HepG2 (cell line): ENCODE data around the gene TUT4. TPM values are rescaled to one million over a fixed set of nuclear protein-coding genes. Genes with fewer than 3 reads are reported as not detected.

ENCODE experiments used
- ATAC-seq: fragments of 200-7000 bp; cut with Tn5 transposase; 3 replicates; pipeline ENCODE4 v1.9.1; 2020; ENCODE audit warnings: mild to moderate bottlenecking, moderate library complexity
- BruUV-seq: library from RNA; stranded (reverse); fragments of 400-500 nt; replicated peaks from 2 replicates; lab custom pipeline; 2021; lab: Mats Ljungman, UMichigan
- CTCF ChIA-PET: fragments of 300-600 bp; formaldehyde crosslinking; extraction: SDS; loops from one replicate; lab custom pipeline; 2021; ENCODE audit warnings: low total read pairs, inconsistent platforms, low intra/inter-chr PET ratio; lab: Yijun Ruan, JAX
- POLR2A ChIA-PET: fragments of 350-600 bp; sonication (Branson Sonifier 250); formaldehyde crosslinking; loops from one replicate; lab custom pipeline; 2020; ENCODE audit warnings: antibody characterized with exemption, inconsistent platforms; lab: Yijun Ruan, JAX
- DNase-seq: peaks from one replicate; pipeline ENCODE4 v3.0.0-alpha.2; 2015; ENCODE audit warnings: low spot score
- FAIRE-seq: peaks from 3 replicates; lab custom pipeline; 2011; peaks lifted over from hg19 to GRCh38; lab: Jason Lieb, UNC
- H2AFZ ChIP-seq: one replicate; pipeline ENCODE4 v1.6.1; 2011; ENCODE audit warnings: low read length, inconsistent platforms
- H3K27ac ChIP-seq: fragments of 300-600 bp; 3 replicates; pipeline ENCODE4 v1.8.0; 2011; ENCODE audit warnings: mixed run types, mild to moderate bottlenecking, mixed read lengths, low read length, inconsistent platforms; ENCODE audit not compliant: insufficient read depth; ENCODE audit errors: extremely low read length
- H3K27me3 ChIP-seq, 2 experiments: fragments of 200-600 bp in 1 of 2; 2 replicates in 1 of 2; 3 replicates in 1 of 2; pipeline versions ENCODE4 v1.6.0 to v1.8.0; 2011; ENCODE audit warnings: low read length in 2 of 2, mild to moderate bottlenecking in 2 of 2, moderate library complexity in 2 of 2, inconsistent platforms in 1 of 2; ENCODE audit not compliant: insufficient read depth in 2 of 2, control insufficient read depth in 1 of 2
- H3K36me3 ChIP-seq, 2 experiments: fragments of 200-600 bp in 1 of 2; replicated peaks in 1 of 2; 2 replicates in 1 of 2; 3 replicates in 1 of 2; pipeline versions ENCODE4 v1.5.1 to v1.8.0; 2011; ENCODE audit warnings: low read length in 2 of 2, inconsistent platforms in 1 of 2; ENCODE audit not compliant: insufficient read depth in 2 of 2, control insufficient read depth in 1 of 2
- H3K4me1 ChIP-seq: 2 replicates; pipeline ENCODE4 v1.5.1; 2012; ENCODE audit warnings: low read length, inconsistent platforms; ENCODE audit not compliant: insufficient read depth
- H3K4me2 ChIP-seq: 2 replicates; pipeline ENCODE4 v1.6.0; 2011; ENCODE audit warnings: low read depth, low read length, inconsistent platforms
- H3K4me3 ChIP-seq, 3 experiments: fragments of 200-600 bp in 1 of 3; sonication (generic), shearing (Covaris generic) in 1 of 3; replicated peaks in 1 of 3; 2 replicates each; pipeline ENCODE4 v1.5.1; 2011 to 2016; ENCODE audit warnings: low read length in 3 of 3, inconsistent platforms in 2 of 3, low read depth in 2 of 3, mild to moderate bottlenecking in 2 of 3, control low read depth in 1 of 3, mixed read lengths in 1 of 3; ENCODE audit not compliant: insufficient read depth in 1 of 3
- H3K79me2 ChIP-seq: one replicate; pipeline ENCODE4 v1.6.1; 2011; ENCODE audit warnings: low read length, inconsistent platforms; ENCODE audit not compliant: insufficient read depth
- H3K9ac ChIP-seq: 2 replicates; pipeline ENCODE4 v1.6.0; 2011; ENCODE audit warnings: mild to moderate bottlenecking, low read depth, low read length, inconsistent platforms; ENCODE audit not compliant: insufficient read depth
- H3K9me3 ChIP-seq: 2 replicates; pipeline ENCODE4 v1.5.1; 2012; ENCODE audit warnings: mild to moderate bottlenecking, low read length
- H4K20me1 ChIP-seq: 2 replicates; pipeline ENCODE4 v1.6.0; 2011; ENCODE audit warnings: inconsistent platforms, mild to moderate bottlenecking, low read length, moderate library complexity; ENCODE audit not compliant: insufficient read depth
- ATF7-NPFF ChIP-seq: sonication (generic); formaldehyde crosslinking; IDR thresholded peaks from 2 replicates; pipeline ENCODE4 v1.8.1; 2023; ENCODE audit warnings: mild to moderate bottlenecking, low read depth, missing genetic modification reagents, moderate library complexity
- GLI4 ChIP-seq: sonication (generic); formaldehyde crosslinking; IDR thresholded peaks from 2 replicates; pipeline ENCODE4 v1.5.1; 2020; ENCODE audit warnings: missing genetic modification reagents, mild to moderate bottlenecking, moderate library complexity, borderline replicate concordance
- MEIS2 ChIP-seq: sonication (generic); formaldehyde crosslinking; IDR thresholded peaks from 2 replicates; pipeline ENCODE4 v1.9.0; 2021; ENCODE audit warnings: mild to moderate bottlenecking, missing genetic modification reagents
- NFRKB ChIP-seq: fragments of 450-650 bp; IDR thresholded peaks from 2 replicates; pipeline ENCODE4 v1.6.1; 2017
- NR1H2 ChIP-seq: sonication (generic); formaldehyde crosslinking; IDR thresholded peaks from 2 replicates; pipeline ENCODE4 v1.8.1; 2022; ENCODE audit warnings: low read depth, missing genetic modification reagents, borderline replicate concordance
- PRDM15 ChIP-seq: sonication (generic); formaldehyde crosslinking; IDR thresholded peaks from 2 replicates; pipeline ENCODE4 v1.4.0; 2020; ENCODE audit warnings: missing genetic modification reagents
- RCOR2 ChIP-seq: IDR thresholded peaks from 2 replicates; pipeline ENCODE4 v1.6.1; 2016; ENCODE audit warnings: missing biosample characterization, missing genetic modification reagents
- RFX1 ChIP-seq: fragments of 450-650 bp; IDR thresholded peaks from 2 replicates; pipeline ENCODE4 v1.6.1; 2017
- SCMH1 ChIP-seq: sonication (generic); formaldehyde crosslinking; IDR thresholded peaks from 2 replicates; pipeline ENCODE4 v1.9.0; 2021; ENCODE audit warnings: missing genetic modification reagents, mild to moderate bottlenecking, borderline replicate concordance
- SSRP1 ChIP-seq: IDR thresholded peaks from 2 replicates; pipeline ENCODE4 v1.6.1; 2016; ENCODE audit warnings: control low read depth
- TBX2 ChIP-seq: sonication (generic); formaldehyde crosslinking; IDR thresholded peaks from 2 replicates; pipeline ENCODE4 v1.5.0; 2020; ENCODE audit warnings: missing genetic modification reagents, mild to moderate bottlenecking, borderline replicate concordance
- ZFY ChIP-seq: sonication (generic); formaldehyde crosslinking; IDR thresholded peaks from 2 replicates; pipeline ENCODE4 v1.4.0; 2020; ENCODE audit warnings: missing genetic modification reagents
- ZNF235 ChIP-seq: sonication (generic); formaldehyde crosslinking; IDR thresholded peaks from 2 replicates; pipeline ENCODE4 v1.8.1; 2023; ENCODE audit warnings: mild to moderate bottlenecking, missing genetic modification reagents, borderline replicate concordance
- ZNF24 ChIP-seq: fragments of 450-650 bp; IDR thresholded peaks from 2 replicates; pipeline ENCODE4 v1.6.1; 2017; ENCODE audit warnings: antibody characterized with exemption, mild to moderate bottlenecking
- ZNF530 ChIP-seq: sonication (generic); formaldehyde crosslinking; IDR thresholded peaks from 2 replicates; pipeline ENCODE4 v1.5.0; 2020; ENCODE audit warnings: low read depth, mild to moderate bottlenecking, missing genetic modification reagents
- ZNF546 ChIP-seq: sonication (generic); formaldehyde crosslinking; conservative IDR thresholded peaks from 2 replicates; pipeline ENCODE4 v1.8.1; 2023; ENCODE audit warnings: mild to moderate bottlenecking, missing genetic modification reagents
- ZNF747 ChIP-seq: sonication (generic); formaldehyde crosslinking; IDR thresholded peaks from 2 replicates; pipeline ENCODE4 v1.8.1; 2023; ENCODE audit warnings: missing genetic modification reagents, mild to moderate bottlenecking, borderline replicate concordance
- ZNF790 ChIP-seq: sonication (generic); formaldehyde crosslinking; IDR thresholded peaks from 2 replicates; pipeline ENCODE4 v1.8.0; 2022; ENCODE audit warnings: missing genetic modification reagents, mild to moderate bottlenecking, borderline replicate concordance
- ZNF800 ChIP-seq: sonication (generic); formaldehyde crosslinking; IDR thresholded peaks from 2 replicates; pipeline ENCODE4 v1.4.0; 2020; ENCODE audit warnings: missing genetic modification reagents
- ZNF891 ChIP-seq: sonication (generic); formaldehyde crosslinking; IDR thresholded peaks from 2 replicates; pipeline ENCODE4 v1.5.0; 2020; ENCODE audit warnings: mild to moderate bottlenecking, missing genetic modification reagents
- WGBS: methylation state at CpG from one replicate; pipeline ENCODE4 v1.1.6; 2017; ENCODE audit warnings: low lambda C conversion rate; 5-methylcytosine and 5-hydroxymethylcytosine counted together
- in situ Hi-C: cut with HindIII; loops from 2 replicates; pipeline ENCODE4 v1.10.0; 2017; ENCODE audit warnings: low pct_unique_long_range_greater_than_20kb; ENCODE audit not compliant: extremely low pct_ligation_motif_present
- intact Hi-C: fragments of 100-400 bp; cut with micrococcal nuclease; formaldehyde crosslinking; loops from one replicate; pipeline ENCODE4 v1.10.0; 2022; ENCODE audit not compliant: unreplicated experiment
- polyA plus RNA-seq, 8 experiments: library from polyadenylated mRNA; depleted of rRNA in 3 of 8; stranded (reverse) in 7 of 8; unstranded in 1 of 8; fragments of >200 nt; fragmentation: Illumina TruSeq in 4 of 8; extraction: Trizol in 4 of 8; gene quantifications; 2 replicates each; pipeline versions ENCODE4 v1.2.1 to v1.2.3, GENCODE V29; 2011 to 2016; ENCODE audit warnings: low read depth in 4 of 8, missing spikeins in 1 of 8, mixed read lengths in 1 of 8; ENCODE audit not compliant: insufficient read depth in 1 of 8
- total RNA-seq, 5 experiments: library from RNA; depleted of rRNA; stranded (reverse); fragments of >200 nt; fragmentation: Illumina TruSeq; extraction: Trizol; gene quantifications; 2 replicates each; pipeline ENCODE4 v1.2.3, GENCODE V29; 2016; ENCODE audit warnings: low read depth in 1 of 5

The TUT4 gene
- total and polyA plus RNA-seq, 2 of the 13 experiments (the other 11 are each of a cell fraction or from before 2014, with no cell fraction given) = 44.7 to 53.5 TPM

DNA sequence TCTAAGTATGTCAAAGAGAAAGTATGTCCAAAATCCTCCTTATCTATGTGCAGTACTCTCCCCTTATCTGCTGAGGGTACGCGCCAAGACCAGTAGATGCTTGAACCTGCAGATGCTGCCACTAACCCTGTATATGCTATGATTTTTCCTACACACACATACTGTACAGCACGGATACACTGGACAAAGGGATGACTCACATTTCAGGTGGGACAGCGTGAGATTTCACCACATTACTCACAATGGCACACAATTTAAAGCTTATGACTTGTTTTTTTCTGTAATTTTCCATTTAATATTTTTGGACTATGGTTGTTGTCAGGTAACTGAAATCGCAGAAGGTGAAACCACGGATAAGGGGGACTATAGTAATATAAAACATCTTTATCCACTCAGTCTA is 152.8 kb downstream of the TUT4 start:
- Histone ChIP-seq H3K36me3 (peaks cover 2 to 48% of the 10 kb centered on the region in 2 experiments; a peak in 4 of 5 replicates), H3K9me3 (no peaks in the 10 kb centered on the region), H3K27me3 (peaks cover 0 to 4% of the 10 kb centered on the region in 2 experiments; a peak in 1 of 5 replicates), H3K4me2 (no peak overlapping the region), H3K4me3 (no peak overlapping the region), H3K4me1 (peaks cover 18% of the 10 kb centered on the region), H3K9ac (no peak overlapping the region), H4K20me1 (no peaks in the 10 kb centered on the region), H2AFZ (no peak overlapping the region), H3K79me2 (peaks cover 25% of the 10 kb centered on the region), H3K27ac (no peak overlapping the region)
- FAIRE-seq (no peak), DNase-seq (no peak), ATAC-seq (no peak)
- intact Hi-C loops (loop anchor here (10.0 kb wide), 1 partner anchor 285 kb away; no protein-coding TSS in a partner anchor), in situ Hi-C loops (no loop called here)
- CTCF ChIA-PET = no interaction called here
- TF ChIP-seq RFX1 = no peak
- no peak for TF ChIP-seq ZNF24
- TF ChIP-seq TBX2 = no peak
- TF ChIP-seq ZNF790 = no peak
- TF ChIP-seq SSRP1 (CRISPR knock-in tag) = no peak
- TF ChIP-seq ZNF546 (CRISPR knock-in tag) = no peak
- TF ChIP-seq ZNF235 (CRISPR knock-in tag) = no peak
- TF ChIP-seq NR1H2 (CRISPR knock-in tag) = no peak
- TF ChIP-seq ZNF530 = no peak
- no peak for TF ChIP-seq PRDM15 (CRISPR knock-in tag)
- no peak for TF ChIP-seq ZFY
- no peak for TF ChIP-seq RCOR2 (CRISPR knock-in tag)
- TF ChIP-seq ZNF891 (CRISPR knock-in tag) = no peak
- no peak for TF ChIP-seq ZNF800
- TF ChIP-seq MEIS2 (CRISPR knock-in tag) = no peak
- no peak for TF ChIP-seq ZNF747 (CRISPR knock-in tag)
- no peak for TF ChIP-seq ATF7-NPFF (CRISPR knock-in tag)
- TF ChIP-seq SCMH1 (CRISPR knock-in tag) = no peak
- TF ChIP-seq NFRKB = no peak
- TF ChIP-seq GLI4 (CRISPR knock-in tag) = no peak
- POLR2A ChIA-PET = no interaction called here
- WGBS = 96% methylated on average over 6 of the region's 6 CpGs
- BruUV-seq = no TSS peak
